ENCODE data around the gene PTPRJ.
"Not testable (repeated sequence)": the region's sequence is repeated elsewhere in the genome, so short reads cannot be mapped to it uniquely, and the experiment has no call there.

The PTPRJ gene

GRCh38 chr11:48123934-48124755, 143.8 kb downstream of the PTPRJ start:
- no peak for DNase-seq

- no peak for DNase-seq
These were observed 144.5 kb downstream of the PTPRJ start for GRCh38 chr11:48124880-48125279.

- DNase-seq: no peak
These were observed 145.5 kb downstream of the PTPRJ start for GRCh38 chr11:48125866-48126265.

- no peak for DNase-seq
These were observed 147.3 kb downstream of the PTPRJ start for GRCh38 chr11:48127521-48128183.

GRCh38 chr11:48129697-48130395, 149.5 kb downstream of the PTPRJ start:
- DNase-seq: no peak

- no peak for DNase-seq
These were observed 154.0 kb downstream of the PTPRJ start for GRCh38 chr11:48134221-48134922.

- DNase-seq: no peak
These were observed 157.9 kb downstream of the PTPRJ start for GRCh38 chr11:48138222-48138621.

- not testable (repeated sequence) for DNase-seq
These were observed 159.5 kb downstream of the PTPRJ start for GRCh38 chr11:48139896-48140295.

GRCh38 chr11:48141475-48142122, 161.2 kb downstream of the PTPRJ start:
- no peak for DNase-seq

GRCh38 chr11:48142889-48143288, 162.5 kb downstream of the PTPRJ start:
- DNase-seq: no peak

- no peak for DNase-seq
These were observed 168.4 kb downstream of the PTPRJ start for GRCh38 chr11:48148749-48149148.

- DNase-seq: no peak
These were observed 169.9 kb downstream of the PTPRJ start for GRCh38 chr11:48150213-48150612.

- no peak for DNase-seq
These were observed 173.8 kb downstream of the PTPRJ start for GRCh38 chr11:48154151-48154550.

- DNase-seq: no peak
These were observed 181.9 kb downstream of the PTPRJ start for GRCh38 chr11:48161951-48162884.

GRCh38 chr11:48162885-48163268, 182.5 kb downstream of the PTPRJ start:
- no peak for DNase-seq

GRCh38 chr11:48163360-48164100, 183.2 kb downstream of the PTPRJ start:
- no peak for DNase-seq

- no peak for DNase-seq
These were observed 184.5 kb downstream of the PTPRJ start for GRCh38 chr11:48164836-48165235.

- no peak for DNase-seq
These were observed 185.1 kb downstream of the PTPRJ start for GRCh38 chr11:48165426-48165825.

GRCh38 chr11:48167380-48167779, 187.0 kb downstream of the PTPRJ start:
- DNase-seq: no peak

GRCh38 chr11:48168815-48169214, 188.5 kb downstream of the PTPRJ start:
- DNase-seq: no peak

- DNase-seq: no peak
These were observed 188.9 kb downstream of the PTPRJ start for GRCh38 chr11:48169259-48169658.
